Suppressor macrophage treated with lipopolysaccharide for 4 hours (primary cell): Measurements from ENCODE around the gene GAB4.
"Not testable (repeated sequence)": the region's sequence is repeated elsewhere in the genome, so short reads cannot be mapped to it uniquely, and the experiment has no call there.

Experiments used
- DNase-seq: peaks from one replicate; pipeline ENCODE4 v3.0.0-alpha.2; 2020

GAB4 gene

DNA sequence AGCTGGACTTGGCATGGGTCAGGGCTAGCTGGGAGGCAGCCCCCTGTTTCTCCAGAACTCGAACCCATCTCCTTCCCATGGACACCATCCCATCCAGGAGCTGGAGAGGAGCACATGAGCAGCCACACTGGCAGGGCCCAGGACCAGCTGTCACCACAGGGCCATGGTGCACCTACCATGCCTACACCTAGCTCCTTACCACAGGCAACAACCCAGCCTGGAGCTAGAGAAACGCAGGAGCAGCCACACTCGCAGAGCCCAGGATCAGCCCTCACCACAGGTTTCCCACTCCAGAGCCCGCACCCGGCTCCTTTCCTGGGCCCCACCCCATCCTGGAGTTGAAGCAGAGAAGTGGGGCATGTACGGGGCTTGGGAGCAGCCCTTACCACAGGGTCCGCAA lies 50.2 kb downstream of the GAB4 start:
- DNase-seq: no peak

DNA sequence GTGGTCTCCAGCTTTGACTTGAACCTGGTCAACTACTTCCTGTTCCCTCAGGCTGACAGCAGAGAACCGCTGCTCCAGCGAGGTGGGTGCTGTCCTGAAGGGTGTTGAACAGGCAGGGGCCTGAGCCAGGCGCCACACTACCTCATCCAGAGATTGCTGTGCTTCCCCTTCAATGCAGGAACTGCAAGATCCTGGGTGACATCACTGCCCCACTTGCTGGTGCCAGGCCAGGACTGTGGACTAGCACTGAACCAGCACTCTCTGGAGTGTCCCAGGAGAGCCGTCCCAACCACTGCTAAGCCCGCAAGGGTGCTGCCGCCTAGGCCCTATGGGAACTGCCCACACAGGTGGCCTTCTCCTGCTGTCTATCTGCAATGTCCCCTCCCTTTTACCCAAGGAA lies 51.7 kb downstream of the GAB4 start:
- peak; percentile 23 for DNase-seq

DNA sequence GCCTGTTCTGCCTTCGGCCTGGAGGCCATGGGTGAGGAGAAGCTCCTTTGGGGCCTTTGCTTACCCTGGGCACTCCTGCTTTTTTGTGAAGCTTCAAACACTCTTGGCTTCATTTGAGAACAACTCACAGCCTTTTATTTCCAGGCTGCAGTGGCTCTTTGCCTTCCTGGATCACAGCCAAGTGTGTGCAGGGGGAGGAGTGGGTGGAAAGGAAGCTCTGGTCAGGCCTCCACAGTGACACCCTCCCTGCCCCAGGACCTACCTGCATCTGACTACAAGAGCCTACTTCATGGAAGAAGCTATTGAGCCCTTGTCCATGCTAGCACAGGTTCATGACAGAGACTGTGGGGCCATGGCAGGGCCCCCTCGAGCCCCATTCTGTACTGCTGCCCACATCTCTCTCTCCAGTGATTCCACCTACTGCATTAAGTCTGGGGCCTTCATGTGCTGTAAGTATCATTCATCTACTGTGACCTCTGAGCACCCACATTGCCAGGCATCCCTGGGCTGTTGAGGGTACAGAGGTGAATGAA lies 52.3 kb downstream of the GAB4 start:
- DNase-seq: peak; percentile 9

DNA sequence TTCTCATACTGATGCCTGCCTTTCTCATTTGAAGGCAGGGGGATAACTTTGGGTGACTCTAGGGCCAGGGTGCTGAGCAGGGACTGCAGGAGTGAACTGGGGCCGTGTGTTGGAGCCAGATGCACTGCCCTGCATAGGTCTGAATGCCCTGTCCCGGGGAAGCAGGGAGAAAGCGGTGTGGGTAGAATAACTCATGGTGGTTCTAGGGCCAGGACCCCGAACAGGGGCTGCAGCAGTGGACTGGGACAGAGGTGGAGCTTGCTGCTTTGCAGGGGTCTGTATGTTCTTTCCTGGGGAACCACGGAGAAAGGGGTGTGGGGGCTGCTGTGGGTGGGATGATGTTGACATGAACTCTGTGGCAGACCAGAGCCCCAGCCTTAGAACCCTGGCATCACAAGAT lies 52.9 kb downstream of the GAB4 start:
- DNase-seq: no peak

DNA sequence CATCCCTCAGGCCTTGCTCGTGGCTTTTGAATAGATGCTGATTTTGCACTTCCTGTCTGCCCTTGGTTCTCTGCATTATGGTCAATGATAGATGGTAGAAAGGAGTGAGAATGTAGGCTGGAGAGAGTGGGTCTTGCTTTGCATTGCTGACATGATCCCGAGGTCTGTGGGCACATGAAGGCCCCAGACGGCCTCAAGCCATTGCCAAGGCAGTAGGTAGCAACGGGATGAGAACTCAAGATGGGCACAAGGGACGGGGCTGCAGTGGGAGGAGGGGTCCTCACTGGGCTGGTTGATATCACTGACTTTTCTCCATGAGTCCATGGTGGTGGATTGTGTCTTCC lies 54.0 kb downstream of the GAB4 start:
- DNase-seq: no peak

DNA sequence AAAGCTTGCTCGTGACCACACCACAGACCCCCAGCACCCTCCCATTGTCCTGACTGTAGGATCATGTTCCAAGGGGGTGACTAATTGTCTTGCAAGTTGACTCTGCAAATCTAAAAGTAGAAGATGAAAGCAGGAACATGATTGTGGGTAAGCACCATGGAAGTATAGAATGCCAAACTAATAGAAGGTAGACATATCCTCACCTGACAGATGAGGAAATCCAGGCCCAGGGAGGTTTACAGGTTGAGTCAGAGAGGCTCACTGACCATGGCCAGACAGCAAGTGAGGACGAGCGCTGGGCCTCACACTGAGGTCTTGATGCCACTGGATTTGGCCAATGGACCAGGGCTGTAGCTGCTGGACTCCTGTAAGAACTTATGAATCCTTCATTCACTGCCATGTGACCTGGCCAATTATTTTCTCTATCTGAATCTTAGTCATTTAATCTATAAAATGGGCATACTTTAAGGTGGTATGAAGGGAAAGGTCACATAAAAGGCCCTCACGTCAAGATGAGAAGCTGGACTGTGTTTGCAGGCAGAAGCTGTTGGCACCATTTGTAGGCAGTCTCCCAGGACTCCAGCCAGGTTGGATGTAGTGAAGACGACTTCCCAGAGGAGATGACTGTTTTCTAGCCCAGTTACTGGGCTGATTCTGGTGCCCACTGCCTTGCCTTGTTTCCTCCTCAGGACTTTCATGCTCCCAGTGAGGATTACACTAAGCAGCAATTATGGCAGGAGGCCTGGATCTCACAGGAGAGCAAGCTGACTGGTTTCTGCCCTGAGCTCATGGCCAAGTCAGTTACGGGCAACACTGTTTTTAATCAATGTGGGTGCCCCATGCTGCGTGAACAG lies 54.6 kb downstream of the GAB4 start:
- no peak for DNase-seq

DNA sequence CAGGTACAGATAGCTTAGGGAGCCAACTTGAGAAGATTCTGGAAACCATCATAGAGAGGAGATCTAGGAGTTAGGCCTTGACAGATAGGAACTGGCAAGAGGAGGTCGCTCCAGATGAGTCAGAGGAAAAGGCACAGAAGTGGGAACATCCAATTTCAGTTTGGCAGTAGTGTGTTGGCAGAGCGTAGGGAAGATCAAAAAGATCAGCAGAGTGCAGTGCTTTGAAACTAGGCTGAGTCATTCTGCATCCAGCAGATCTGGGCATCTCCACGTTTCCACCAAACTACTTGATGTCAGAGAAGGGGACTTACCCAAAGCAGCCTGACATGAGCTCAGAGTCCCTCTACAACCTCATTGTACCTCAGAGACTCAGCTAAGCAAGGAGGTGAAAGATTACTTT lies 58.5 kb downstream of the GAB4 start:
- peak; percentile 12 for DNase-seq

DNA sequence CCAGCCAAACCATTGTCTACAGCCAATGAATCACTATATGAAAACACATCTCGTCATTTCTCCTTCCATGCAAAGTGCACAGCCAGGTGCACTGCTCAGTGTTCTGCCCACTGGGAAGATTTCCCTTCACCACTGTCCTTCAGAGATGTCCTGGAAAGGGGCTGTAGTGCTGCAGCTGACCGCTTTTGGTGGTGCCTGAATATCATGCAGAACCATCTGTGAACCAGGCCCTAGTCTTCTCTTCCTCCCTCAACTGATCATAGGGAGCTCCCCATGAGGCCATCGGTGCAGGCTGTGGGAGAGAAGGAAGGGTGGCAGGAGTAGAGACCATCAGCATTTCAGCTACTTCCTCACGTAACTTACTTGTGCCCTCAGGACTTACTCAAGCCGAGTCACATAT lies 70.2 kb downstream of the GAB4 start:
- no peak for DNase-seq

DNA sequence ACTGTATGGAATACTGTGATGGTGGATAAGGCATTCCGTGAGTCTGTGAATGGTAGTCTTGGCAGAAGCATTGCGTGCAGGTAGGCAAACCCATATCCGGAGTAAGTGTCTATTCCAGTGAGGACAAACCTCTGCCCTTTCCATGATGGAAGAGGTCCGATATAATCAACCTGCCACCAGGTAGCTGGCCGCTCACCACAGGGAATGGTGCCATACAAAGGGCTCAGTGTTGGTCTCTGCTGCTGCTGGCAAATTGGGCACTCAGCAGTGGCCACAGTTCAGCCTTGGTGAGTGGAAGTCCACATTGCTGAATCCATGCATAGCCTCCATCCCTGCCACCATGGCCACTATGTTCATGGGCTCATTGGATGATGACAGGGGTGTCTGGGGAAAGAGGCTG lies 70.8 kb downstream of the GAB4 start:
- DNase-seq: not testable (repeated sequence)

DNA sequence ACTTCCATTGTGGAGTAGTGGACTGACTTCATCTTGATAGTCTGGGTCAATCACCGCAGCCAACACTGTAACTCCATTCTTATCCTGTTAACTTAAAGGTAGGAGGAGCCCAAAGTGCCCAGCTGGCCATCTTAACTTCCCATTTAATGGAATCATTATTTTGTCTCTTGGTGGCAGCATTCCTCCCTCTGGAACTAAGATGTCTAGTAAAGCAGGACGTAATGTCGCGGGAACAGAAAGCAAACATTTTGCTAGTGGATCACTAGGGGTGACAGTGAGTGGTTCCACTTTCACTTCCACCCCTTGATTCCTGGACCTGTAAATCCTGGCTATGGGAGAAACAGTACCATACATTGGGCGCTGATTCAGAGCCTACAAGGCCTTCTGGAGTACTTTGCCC lies 71.4 kb downstream of the GAB4 start:
- DNase-seq: no peak

DNA sequence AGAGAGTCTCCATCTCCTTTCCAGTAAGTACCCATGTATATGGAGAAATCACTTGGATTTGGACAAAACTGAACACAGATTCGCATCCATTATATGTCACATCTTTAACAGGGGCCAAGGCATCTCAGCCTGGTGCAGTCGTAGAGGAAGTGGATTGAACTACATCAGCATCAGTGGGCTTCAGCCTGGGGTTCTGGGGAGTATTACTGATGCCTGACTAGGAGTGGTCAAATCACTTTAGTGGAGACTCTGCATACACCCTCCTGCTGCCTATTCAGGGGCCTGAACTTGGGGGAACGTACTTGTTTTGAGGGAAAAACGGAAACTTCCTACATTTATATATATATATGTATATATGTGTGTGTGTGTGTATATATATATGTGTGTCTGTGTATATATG lies 72.8 kb downstream of the GAB4 start:
- no peak for DNase-seq

DNA sequence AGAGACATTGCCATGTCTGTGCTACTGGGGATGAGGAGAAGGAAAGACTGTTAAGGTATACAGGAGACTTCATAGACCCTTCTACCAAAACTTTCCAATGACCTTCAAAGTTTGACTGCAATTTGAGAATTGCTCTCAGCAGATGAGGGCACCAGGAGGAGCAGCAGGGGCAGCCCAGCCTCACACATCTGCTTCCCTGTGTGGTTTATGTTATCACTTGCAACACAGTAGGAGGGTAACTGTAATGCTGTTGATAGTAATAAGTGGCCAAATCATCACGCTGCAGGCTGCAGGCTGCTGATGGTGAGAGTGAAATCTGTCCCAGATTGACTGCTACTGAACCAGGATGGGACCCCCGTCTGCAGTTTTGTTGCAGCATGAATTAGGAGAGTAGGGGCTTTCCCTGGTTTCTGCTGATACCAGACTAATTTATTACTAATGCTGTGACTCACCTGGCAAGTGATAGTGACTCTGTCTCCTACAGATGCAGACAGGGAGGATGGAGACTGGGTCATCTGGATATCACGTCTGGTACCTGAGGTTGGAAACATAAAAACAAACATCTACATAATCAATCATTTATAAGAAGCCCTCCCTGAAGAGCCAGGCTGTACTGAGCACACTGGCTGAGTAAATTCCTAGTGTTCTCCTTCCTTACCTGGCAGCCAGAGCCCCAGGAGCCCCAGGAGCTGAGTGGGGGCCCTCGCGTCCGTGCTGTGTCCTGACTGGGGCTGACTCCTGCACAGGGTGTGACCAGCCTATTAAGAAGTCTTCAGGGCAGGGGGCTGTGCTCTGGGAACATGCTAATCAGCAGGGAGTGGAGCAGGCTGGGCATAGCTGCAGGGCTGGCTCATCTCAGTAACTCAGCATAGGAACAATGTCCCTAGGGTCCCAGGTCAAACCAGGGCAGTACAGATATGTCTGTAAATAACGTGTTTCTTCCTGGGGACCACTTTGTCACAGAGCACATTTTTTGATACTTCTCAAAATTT lies 74.4 kb downstream of the GAB4 start:
- no peak for DNase-seq

DNA sequence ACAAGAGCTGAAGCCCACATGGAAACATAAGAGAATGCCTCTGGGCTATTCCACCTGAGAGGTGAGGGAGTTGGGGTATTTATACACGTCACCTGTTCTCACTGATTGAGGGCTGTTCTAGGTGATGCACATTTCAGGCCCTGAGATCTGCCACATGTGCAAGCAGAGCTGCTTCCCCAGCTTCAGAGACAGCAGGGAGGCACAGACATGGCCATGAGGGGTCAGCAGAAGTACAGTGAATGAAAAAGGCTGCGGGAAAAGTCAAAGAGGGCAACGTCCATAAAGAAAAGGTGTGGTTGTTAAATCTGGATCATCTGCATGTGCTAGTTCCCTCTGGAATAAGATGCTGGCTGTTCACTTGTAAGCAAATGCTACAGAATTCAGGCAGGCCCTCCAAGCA lies 75.4 kb downstream of the GAB4 start:
- no peak for DNase-seq

DNA sequence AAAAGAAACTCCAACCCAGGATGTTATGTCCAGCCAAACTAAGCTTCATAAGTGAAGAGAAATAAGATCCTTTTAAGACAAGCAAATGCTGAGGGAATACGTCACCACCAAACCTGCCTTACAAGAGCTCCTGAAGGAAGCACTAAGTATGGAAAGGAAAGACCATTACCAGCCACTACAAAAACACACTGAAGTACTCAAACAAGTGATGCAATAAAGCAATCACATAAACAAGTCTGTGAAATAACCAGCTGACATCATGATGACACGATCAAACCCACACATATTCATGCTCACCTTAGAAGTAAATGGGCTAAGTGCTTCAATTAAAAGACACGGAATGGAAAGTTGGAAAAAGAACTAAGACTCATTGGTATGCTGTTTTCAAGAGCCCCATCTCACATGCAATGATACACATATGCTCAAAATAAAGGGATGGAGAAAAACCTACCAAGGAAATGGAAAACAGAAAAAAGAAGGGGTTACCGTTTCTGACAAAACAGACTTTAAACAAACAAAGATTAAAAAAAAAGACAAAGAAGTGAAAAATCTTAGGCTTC lies 82.5 kb downstream of the GAB4 start:
- no peak for DNase-seq

DNA sequence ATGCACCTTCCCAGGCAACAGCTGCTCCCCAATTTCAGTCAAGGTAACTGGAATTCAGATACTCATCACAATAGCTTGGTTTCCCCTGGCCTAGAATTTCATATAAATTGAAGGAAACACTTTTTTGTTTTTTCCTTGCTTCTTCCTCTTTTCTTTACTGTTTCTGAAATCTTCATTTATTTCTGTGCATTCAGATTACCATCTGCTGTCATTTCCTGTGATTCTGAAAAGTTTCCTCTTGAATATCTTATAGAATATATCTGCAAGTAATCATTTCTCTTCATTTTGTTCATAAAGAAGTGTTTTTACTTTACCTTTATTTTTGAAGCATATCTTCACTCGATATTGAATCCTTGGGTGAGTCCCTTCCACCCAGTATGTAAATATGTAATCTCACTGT lies 85.3 kb downstream of the GAB4 start:
- DNase-seq: no peak

DNA sequence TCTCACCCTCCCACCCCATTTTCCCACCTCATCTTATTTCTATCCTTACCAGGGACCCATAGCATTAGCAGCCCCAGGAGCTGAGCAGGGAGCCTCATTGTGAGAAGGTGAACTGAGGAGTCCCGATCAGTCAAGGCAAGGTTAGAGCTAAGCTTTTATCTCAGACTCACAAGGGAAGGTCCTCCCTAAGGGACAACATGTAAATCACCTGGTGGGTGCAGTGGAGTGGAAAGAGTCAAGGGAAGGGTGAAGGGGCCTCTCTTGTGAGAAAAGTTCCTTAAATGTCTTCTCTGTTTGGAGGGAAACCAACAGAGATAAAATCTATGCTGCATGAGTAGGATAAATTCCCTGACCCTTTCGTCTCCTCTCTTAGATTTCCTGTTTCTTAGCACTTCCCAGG lies 85.9 kb downstream of the GAB4 start:
- DNase-seq: no peak

DNA sequence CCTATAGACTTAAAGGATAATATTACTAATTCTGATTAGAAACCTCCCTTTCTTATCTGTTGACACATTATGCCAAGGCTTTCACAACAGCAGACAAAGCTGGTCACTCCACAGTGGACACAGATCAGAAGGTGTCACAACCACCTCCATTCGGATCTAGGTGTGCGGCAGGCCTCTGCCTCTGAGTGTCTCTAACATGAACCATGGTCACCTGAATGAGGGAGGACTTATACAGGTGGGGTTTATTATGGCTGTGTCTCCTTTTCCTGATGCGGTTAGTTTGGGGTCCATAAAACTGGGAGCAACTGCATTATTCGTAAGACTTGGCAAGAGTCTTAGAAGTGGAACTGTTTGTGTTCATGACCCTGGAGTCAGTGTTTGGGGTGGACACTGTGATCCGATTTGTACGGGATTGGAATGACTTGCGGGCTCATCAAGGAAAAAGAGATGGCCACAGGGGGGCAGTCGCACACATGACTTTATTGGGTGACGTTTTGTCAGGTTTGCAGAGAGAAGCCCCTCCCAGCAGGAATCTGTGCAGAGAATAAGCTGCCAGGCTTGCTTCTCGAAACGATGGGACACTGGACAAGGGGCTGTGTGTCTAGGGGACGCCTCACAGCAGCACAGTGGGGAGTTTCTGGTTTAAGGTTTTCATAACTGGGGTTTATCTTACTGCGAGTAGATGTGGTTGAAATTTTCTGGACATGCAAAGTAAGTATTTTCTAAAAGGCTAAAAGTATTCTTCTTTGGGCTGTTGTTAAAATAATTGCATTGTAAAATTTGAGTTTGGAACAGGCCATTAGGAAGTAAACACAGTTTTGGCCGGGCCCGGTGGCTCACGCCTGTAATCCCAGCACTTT lies 90.6 kb downstream of the GAB4 start:
- peak; percentile 73 for DNase-seq

DNA sequence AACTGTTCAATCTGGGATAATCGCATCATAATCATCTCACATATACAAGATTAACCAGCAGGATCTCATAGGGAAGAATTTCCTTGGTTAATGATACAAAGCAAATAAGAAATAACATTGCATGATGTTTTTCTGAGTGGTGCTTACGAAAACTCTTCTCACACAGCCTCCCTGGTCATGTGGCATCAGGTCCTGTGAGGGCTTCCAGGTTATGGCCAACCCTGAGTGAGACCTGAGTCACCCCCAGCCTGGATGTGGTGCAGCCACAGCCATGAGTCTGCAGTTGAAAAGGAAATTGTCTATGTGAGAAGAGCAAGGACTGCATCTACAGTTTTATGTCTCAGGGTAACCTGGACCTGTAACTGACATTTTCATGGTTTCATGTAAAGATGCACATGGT lies 92.3 kb downstream of the GAB4 start:
- DNase-seq: no peak

DNA sequence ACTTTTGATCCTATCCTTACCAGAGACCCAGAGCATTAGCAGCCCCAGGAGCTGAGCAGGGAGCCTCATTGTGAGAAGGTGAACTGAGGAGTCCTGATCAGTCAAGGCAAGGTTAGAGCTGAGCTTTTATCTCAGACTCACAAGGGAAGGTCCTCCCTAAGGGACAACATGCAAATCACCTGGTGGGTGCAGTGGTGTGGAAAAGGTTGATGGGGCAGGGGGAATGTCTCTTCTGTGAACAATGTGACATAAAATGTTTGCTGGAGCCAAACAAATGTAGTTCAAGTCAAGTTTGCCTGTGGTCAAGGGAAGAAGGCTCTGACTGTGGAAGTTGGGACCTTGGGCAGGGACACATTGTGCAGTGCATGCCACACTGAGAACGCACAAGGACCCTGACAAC lies 93.1 kb downstream of the GAB4 start:
- not testable (repeated sequence) for DNase-seq

DNA sequence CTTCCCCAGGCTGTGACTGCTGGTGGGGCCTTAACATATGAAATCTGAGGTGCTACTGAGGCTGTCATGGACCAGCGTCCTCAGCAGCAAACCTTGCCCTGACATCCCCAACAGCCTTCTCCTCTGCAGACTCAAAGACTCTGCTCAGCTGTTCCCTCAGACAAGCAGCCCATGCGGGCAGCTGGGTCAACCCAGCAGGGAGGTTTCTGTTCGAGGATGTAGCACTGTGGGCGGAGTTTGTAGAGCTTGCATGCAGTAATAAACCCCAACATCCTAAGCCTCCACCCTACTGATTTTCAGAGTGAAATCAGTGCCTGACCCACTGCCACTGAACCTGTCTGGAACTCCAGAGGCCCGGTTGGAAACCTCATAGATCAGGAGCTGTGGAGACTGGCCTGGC lies 94.0 kb downstream of the GAB4 start:
- no peak for DNase-seq

DNA sequence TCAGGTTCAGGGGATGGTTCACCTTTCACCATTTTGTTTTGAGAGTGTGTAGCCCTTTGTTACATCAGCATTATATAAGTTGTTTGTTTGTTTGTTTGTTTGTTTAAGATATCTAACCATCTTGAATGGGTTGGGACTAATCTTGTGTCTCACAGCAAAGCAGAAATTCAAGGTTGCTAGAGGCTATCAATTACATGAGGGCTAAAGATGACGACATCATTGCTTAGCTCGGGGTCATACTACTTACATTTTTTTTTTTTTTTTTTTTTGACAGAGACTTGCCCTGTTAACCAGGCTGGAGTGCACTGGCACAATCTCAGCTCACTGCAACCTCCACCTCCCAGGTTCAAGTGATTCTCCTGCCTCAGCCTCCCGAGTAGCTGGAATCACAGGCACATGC lies 95.7 kb downstream of the GAB4 start:
- DNase-seq: no peak
